HG03432 (cell line): ENCODE measurements around the gene TSPOAP1.

ENCODE experiments used
- ATAC-seq: cut with Tn5 transposase; IDR thresholded peaks from one replicate; pipeline ENCODE4 v1.9.1; 2021; ENCODE audit warnings: mild to moderate bottlenecking, moderate library complexity; ENCODE audit not compliant: unreplicated experiment

The TSPOAP1 gene

GRCh38 chr17:58265902-58266875, 62.4 kb downstream of the TSPOAP1 start:
- no peak for ATAC-seq

DNA sequence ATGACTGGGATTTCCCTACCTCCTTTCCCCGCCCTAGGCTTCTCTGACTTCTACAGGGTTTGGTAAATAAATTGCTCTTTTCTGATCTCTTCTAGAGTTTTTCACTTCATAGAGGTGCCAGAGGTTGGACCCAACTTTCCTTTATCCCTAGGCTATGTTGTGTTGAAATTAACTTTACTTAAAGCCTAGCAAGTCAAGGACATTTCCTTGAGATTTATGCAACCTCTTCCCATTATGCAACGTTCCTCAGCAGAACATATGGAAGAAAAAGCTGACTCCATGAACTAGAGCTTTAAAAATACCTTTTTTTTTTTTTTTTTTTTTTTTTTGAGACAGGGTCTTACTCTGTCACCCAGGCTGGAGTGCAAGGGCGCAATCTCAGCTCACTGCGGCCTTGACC, 63.3 kb downstream of the TSPOAP1 start:
- no peak for ATAC-seq

DNA sequence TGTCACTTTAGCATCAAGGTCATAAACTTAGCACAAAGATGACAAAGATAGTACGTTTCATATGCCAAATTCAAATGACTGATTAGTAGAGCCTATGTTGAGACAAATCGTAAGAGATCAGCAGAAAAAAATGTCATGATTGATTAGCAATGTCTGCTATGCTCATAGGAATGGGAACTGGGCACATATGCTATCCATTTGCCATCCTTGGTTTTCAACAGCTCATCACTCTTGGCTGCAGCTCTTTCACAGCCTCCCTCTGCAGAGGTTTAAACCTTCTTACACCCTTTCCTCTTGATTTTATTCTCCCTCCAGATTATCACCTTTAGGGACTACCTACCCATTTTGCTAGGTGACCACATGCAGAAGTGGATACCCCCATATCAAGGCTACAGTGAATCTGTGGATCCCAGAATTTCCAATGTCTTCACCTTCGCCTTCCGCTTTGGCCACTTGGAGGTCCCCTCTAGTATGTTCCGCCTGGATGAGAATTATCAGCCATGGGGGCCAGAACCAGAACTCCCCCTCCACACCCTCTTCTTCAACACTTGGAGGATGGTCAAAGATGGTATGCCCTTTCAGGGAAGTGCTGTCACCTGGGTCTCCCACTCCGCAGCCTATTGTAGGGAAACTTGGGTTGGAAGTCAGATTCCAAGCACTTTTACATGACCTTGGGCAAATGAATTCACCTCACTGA, 64.0 kb downstream of the TSPOAP1 start:
- ATAC-seq: no peak

DNA sequence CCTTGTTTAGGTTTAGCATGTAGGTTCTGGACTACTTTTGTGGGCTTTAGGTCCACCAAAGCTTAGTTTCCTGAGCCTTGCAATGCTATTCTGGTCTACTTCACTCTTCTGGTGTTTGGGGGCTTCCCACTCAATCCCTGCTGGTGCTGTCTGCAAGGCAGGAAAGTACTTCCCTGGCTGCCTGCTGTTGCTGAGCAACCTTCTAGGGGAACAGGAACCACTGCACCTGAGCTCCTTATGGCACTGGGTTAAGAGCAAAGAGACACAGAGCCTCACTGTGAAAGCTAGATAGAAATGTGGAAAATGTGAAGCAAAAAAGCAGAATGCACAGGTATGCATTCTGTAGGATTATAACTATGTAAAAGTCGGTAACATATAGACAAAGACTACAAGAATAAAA, 64.8 kb downstream of the TSPOAP1 start:
- no peak for ATAC-seq

DNA sequence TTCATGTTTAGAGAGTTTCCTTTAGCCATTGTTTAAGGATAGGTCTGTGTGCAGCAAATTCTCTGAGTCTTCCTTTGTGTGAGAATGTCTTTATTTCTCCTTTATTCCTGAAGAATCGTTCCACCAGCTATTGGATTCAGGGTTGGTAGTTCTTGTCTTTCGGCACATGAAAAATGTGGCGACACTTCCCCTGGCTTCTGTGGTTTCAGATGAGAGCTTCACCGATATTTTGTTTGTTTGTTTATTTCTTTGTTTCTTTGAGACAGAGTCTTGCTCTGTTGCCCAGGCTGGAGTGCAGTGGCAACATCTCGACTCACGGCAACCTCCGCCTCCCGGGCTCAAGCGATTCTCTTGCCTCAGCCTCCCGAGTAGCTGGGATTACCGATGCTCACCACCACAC, 66.4 kb downstream of the TSPOAP1 start:
- ATAC-seq: no peak

DNA sequence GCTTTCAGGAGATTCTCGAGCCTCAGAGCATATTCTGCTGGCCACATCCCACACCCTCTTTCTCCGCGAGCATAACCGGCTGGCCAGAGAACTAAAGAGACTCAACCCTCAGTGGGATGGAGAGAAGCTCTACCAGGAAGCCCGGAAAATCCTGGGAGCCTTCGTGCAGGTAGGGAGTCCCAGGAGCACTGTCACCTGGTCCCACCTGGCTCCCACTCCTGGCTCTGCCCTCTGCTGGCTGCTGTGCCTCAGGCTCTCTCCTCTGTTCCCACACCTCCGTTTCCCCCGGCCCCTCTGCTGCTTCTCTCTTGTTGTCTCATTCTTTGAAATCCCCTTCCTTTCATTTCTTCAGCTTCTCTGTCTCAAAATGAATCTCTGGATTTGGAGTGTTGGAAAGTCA, 73.8 kb downstream of the TSPOAP1 start:
- no peak for ATAC-seq

DNA sequence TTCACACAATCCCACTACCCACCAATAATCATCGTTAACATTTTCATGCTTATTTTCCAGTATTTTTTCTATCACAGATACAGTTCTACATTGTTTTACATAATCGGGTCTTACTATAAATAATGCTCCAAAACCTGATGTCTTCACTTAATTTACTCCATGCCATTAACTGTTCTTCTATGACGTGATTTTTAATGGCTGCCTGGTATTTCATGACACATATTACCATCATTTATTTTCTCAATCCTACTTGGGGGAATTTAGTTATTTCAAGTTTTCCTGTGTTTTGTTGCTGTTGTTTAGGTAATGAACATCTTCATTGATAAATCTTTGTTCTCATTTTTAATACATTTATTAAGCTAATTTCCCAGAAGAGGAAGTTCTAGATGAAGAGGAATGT, 75.5 kb downstream of the TSPOAP1 start:
- ATAC-seq: no peak

- ATAC-seq: no peak
Observed at GRCh38 chr17:58252141-58252540, 76.5 kb downstream of the TSPOAP1 start.
